Midbrain (tissue), 1 donor: ENCODE results near the gene CCR7.

Source experiments
- DNase-seq: peaks from one replicate; lab custom pipeline; 2025; lab: John Stamatoyannopoulos, UW

The CCR7 gene

DNA sequence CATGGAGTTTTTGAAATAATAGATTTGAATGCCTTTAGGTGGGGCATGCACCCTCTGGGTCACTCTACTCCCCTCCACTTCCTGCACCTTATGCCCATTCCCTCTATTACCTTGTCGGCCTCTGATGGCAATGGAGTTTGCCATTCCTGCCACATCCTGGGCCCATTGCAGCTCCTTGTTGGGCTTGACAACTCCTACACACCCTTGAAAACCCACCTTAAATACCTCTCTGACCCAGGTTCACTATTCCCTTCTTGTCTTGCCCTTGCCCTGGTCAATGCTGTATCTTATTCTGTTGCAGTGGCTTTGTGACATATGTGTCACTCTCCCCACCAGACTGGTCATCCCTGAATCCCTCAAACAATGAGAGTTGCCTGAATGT is 2.4 kb downstream of the CCR7 start:
- DNase-seq, result no peak

DNA sequence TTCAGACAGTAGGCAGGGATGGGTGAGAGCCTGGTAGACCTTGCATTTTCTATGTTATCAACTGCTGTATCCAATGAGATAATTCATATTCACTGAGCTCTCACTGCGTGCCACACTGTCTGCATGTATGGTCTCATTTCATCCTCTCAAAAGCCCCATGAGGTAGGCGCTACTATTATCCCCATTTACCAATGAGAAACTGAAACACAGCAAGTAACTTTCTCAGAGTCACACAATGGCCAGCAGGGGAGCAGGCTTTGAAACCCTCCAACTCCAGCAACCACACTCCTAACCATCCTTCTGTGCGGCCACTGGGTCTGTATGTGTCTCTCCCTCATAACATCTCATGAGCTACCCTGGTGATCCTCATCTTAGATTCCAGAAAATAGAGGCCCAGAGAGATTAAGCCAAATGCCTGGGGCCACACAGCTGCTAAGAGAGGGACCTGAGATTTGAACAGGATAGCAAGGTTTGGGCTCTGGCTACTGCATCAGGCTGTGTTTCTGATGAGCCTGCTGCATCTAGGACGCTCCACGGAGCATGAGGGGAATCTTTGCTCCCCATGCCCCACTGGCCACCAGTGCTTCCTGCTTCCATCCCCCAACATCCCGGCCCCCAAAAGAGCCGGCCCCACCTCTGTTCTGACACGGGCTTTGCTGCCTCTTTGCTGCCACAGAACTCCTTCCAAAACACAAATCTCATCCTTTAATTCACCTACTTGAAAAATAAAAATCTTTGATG is 3.2 kb downstream of the CCR7 start:
- DNase-seq, result no peak

DNA sequence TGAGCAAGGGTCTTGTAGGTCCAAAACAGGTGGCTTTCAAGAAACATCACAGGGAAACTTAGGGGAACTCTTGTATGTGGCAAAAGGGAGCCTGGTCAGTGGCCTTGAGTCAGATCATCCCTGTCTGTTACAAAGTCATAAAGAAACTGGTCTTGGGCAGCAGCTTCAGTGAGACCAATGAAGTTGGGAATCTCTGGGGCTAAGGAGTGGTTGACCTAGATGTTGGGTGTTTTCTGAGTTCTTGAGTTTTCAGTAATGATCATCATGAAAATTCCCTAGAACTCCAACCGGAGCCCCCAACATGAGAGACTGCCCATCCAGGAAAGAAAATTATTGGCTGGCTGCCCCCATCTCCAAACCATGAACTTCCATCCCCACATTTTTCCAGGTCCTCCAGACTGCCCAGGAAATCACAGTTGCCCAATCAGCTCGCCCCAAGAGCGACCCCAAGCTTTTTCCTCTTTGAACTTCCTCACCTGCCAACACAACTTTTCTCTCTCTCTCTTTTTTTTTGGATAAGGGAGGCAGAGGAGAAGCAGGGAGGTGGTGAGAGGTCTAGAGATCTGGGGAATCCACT is 3.9 kb downstream of the CCR7 start:
- no peak for DNase-seq

DNA sequence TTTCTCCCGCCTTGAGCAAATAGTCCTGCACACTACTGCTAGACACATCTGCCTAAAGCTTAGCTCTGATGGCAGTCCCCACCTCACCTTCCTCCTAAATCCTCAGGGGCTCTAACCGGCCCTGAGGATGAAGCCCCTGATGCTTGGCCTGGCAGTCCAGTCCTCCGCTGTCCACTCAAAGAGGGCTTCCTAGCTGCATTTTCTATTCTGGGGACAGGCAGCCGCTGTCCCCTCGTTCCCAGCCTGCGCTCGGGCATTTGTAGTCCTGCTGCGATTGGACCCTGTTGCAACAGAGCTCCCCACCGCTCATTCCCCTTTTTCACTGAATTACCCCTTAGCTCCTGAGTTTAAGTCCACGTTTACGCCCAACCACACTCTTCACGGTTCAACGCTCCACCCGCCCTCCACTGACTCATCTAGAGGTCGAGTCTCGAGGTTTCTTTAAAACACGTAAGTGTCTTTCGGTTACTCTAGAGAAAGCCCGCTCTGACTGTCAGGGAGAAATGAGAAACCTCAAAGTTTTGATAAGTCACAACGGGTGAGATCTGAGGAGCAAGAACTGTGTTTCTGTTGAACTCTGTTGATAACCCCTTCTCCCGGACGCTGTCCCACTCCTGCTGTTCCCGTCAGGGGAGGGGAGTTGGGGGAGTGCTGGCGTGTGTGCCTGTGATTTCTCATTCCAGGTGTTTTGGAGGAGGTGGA is 4.5 kb downstream of the CCR7 start:
- DNase-seq, result no peak

DNA sequence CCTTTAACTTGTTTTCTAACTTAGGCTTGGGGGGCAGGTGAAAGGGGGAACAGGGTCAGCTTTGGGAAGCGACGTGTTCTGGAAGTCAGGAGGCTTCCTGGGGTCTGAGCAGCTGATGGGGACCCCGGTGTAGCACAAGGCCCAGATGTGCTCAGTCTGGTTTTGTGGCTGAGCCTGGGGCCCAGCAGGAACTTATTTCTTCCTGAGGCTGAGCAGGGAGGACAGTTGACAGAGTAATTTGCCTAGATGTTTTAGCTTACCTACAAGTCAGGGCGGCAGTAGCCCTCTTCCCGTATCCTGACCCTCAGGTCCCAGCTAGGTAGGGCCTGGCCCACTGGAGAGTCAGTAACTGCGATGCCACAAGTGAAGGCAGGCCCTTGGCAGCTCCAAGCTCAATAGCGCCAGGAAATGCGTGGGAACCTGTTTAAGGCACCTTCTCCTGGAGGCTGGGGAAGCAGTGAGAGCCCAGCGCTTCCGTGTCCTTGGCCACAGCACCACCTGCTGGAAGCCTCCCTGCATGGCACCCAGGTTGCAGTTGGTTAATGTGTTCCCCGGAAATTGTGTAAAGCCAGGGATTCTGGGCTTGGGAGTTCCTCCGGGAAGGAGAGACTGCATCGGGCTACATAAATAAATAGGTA is 5.2 kb downstream of the CCR7 start:
- peak; percentile 82 for DNase-seq

DNA sequence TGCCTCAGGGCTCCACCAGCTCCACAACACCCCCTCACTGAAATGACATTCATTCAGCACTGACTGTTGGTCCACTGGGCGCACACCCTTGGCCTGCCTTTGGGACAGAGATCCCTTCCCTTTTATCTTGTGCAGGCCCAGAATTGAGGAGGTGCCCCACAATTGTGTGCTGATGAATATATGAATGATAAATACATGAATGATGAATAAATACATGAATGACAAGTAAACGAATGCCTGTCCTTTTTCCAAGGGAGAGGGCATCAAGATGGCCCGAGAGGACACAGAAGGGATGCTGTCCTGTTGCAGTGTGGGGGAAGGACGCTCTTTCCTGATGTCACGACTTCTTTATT is 5.7 kb downstream of the CCR7 start:
- no peak for DNase-seq

DNA sequence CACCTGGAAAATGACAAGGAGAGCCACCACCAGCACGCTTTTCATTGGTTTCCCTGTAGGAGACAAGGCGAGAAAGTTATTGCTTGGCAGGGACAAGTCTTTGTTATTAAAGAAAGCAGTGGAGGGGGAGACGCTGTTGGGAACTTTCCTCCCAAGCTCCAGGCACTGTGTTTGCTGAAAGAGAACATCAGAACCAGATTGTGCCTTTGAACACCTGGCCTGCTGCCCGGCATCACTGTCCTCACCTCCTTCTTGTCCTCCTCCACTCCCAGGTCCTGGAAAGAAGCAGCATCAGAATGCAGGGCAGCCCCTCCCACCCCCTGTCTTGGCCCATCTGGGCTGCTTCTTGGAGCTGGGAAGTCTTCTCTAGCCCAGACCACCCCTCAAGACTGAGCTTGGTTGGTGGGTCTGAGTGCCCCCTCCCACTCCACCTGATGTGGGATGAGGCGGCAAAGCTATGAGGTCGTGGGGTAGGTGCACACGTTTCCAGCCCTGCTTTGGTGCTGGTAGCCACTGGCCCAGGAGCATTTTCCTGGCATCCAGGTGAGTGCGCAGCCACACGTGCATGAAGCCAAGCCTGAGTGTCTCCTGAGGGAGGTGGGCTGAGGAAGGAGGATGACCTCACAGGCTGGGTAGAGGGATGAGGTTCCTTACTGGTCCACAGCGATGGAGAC is 6.2 kb downstream of the CCR7 start:
- DNase-seq, result no peak

DNA sequence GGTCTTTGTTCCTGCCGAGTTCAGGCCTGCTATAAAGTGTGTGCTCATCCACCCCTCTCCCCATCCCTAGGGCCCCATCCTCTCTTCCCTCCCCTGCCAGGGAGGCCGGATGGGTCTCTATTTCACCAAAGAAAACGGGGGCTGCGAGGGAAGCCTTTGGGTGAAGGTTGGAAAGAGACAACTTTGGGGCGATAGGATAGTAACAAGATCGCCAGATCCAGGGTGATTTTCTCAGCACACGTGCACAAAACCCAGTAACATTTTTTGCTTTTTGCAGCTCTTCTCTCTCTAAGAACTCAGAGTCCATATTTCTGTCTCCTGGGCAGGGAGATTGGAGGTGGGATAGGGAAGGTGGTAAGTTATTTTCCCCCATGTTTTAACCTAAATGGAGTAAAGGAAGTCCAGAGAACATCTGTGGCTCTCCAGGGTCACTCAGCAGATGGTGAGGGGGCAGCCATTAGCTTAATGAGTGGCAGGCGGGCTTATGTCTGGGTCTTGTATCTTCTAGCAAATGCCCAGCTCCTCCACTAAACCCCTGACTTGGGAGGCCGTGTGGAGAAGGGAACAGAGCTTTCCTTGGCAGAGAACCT is 6.9 kb downstream of the CCR7 start:
- no peak for DNase-seq

DNA sequence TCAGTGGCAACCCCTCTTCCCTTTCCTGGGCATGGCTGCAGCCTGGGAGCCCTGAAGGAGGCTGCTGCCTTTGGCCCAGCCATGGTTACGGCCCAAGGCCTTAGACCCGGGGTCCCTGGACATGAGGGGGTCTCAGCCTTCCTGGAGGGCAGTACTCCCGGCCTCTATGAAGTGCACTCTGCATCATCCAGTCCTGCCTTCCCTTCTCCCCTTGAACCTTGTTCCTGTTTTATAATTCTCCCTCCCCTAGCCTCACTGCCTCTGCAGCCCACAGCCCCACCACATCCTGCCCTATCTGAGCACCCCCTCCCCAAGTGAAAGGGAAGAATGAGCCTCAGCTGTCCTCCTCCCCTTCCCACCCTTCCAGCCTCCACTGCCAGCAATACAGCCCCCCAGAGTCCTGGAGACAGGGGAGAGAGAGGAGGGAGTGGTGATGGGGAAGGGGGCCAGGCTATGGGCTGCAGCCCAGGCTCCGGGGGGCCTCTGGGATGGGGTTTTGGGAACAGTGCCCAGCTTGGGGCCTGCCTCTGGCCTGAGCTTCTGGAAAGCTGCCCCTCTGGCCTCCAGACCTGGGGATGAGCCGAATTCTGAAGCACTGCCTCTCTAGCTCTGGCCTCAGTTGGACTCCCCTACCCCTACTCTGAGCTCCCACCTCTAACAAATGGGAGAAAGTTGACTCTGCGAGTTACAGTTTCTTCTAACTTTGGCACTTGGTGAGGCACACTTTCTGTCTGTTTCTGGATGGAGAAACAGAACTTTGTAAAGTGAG is 7.6 kb downstream of the CCR7 start:
- DNase-seq, result no peak

DNA sequence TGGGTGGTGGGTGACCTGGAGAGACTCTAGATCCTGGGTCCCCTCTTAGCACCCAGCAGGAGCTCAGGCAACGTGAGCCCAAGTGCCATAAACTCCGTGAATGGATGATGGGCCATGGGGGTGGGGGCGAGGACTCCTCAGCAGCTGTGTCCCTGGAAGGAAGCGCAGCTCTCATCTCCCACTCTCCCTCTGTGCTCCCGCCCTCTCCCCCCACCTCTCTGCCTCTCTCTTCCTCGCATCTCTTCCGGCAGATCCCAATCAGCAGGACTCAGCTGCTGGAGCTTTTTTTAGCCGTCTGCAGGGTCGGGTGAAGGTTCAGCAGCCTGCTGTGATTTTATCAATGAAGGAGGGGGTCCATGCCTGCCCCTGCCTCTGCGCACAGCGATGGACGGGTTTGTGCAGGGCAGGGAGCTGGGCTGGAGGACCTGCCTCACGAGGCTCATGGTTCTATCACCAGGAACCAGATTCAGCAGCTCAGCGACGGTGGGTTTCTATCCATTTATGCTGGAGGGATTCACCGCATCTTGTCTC is 8.3 kb downstream of the CCR7 start:
- DNase-seq, result no peak

DNA sequence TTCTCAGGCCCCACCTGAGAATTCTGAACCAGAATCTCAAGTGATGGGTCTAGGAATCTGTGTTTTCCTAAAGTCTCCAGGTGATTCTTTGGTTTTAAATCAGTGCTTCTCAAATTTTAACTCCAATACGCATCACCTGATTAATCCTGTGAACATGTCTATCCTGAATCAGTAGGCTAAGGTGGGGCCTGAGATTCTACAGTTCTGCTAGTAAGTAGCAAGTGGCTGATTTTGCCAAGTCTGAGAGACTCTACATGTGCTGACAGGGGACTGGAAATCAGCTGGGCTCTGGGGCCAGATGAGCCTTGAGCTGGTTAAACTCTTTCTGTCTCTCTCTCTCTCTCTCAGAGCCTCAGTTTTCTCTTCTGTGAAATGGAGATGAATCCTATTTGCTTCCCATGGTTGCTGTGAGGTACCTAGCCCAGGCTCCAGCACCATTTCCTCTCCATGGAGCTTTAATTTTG is 9.0 kb downstream of the CCR7 start:
- DNase-seq, result no peak

DNA sequence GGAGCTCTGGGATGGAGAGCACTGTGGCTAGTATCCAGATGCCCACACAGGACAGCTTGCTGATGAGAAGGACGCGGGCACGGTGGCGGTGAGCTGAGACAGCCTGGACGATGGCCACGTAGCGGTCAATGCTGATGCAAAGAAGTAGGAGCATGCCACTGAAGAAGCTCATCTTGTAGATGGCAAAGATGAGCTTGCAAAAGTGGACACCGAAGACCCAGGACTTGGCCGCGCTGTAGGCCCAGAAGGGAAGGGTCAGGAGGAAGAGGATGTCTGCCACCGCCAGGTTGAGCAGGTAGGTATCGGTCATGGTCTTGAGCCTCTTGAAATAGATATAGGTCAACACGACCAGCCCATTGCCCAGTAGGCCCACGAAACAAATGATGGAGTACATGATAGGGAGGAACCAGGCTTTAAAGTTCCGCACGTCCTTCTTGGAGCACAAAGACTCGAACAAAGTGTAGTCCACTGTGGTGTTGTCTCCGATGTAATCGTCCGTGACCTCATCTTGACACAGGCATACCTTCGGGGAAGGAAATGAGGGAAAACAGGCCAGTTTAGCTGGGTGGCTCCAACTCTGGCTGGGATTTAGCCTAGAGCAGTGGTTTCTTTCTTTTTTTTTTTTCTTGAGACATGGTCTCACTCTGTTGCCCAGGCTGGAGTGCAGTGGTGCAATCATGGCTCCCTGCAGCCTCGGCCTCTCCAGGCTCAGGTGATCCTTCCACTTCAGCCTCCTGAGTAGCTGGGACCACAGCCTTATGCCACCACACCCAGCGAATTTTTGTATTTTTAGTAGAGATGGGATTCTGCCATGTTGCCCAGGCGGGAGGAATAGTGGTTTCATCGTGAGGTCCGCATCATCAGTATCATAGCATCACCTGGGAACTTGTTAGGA is 9.7 kb downstream of the CCR7 start:
- DNase-seq, result no peak

DNA sequence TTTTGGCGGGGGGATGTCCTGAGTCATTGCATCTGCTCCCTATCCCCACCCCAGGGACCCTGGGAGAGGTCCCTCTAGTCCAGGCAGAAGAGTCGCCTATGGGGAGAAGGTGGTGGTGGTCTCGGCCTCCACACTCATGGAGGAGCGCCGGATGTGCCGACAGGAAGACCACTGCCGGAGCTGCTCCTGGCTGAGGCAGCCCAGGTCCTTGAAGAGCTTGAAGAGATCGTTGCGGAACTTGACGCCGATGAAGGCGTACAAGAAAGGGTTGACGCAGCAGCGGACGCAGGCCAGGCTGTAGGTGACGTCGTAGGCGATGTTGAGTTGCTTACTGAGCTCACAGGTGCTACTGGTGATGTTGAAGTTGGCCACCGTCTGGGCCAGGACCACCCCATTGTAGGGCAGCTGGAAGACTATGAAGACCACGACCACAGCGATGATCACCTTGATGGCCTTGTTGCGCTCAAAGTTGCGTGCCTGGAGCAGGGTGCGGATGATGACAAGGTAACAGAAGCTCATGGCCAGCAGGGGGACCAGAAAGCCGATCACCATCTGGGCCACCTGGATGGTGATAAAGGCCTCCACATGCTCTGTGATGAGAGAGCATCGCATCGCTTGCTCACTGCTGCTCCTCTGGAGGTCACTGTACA is 10.5 kb downstream of the CCR7 start:
- DNase-seq, result no peak

DNA sequence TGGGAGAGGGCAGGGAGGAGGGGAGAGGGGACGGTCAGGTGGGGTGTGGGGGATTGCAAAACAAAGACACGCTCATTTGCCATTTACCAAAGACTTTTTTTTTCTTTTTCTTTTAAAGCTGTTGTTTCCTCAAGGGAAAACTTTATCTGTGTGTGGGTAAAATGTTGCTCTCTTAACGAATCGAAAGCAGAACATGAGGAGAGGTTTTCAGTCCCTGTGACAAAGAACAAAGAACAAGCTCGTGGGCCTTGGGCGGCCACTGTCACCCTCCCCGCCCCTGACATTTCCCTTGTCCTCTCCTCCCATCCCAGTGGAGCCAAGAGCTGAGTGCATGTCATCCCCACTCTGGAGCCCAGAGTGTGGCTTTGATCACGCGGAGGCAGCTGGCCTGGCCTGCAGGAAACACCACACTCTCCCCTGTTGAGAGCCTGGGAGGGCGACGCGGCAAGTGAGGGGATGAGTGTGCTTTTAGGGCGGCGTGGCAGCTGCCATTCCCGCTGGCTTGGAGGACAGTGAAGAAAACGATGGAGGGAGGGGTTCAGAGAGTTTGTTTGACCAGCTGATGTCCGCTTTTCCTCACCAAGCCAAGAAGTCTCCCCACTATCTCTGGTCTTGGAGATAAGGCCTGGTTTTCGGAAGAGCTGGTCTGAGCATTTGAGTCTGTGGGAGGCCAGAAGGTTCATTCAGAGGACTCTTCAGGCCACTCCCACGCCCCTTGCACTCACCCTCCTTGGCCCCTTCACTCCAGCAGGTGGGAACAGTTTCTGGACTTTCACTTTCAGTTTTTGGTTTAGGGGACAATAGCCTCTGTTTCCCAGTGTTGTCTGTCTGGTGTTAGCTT is 11.4 kb downstream of the CCR7 start:
- DNase-seq, result peak; percentile 72

DNA sequence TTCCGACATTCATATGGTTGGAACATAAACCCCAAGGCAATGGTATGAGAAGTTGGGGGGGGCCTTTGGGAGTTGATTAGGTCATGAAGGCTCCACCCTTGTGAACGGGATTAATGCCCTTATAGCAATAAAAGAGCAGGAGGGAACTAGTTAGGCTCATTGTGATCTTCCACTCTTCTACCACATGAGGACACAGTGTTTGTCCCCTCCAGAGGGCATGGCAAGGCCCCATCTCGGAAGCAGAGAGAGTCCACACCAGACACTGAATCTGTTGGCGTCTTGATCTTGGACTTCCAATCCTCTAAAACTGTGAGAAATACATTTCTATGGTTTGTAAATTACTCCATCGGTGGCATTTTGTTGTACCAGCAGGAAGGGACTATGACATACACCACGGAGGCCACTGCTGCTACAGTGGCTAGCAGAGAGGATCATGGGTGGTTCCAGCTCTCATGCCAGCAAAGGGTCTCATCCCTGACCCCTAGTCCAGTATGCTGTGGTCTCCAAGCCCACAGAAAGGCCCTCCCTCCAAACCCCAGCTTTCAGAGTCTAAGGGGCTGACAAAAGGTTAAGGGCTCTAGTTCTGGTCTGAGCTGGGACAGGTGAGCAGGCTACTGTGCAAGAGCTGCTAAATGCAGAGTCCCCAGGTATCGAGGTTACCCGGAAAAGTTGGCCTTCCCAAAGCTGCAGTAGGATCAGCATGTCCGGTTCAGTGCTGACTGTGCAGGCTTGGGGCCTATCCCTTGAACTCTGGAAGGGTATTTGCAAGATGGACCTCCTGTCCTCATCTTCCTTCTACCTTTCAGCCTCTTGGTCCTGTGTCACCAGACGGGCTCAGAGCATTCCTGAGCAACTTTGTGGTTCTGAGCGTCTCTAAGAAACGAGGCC is 12.2 kb downstream of the CCR7 start:
- DNase-seq, result no peak

DNA sequence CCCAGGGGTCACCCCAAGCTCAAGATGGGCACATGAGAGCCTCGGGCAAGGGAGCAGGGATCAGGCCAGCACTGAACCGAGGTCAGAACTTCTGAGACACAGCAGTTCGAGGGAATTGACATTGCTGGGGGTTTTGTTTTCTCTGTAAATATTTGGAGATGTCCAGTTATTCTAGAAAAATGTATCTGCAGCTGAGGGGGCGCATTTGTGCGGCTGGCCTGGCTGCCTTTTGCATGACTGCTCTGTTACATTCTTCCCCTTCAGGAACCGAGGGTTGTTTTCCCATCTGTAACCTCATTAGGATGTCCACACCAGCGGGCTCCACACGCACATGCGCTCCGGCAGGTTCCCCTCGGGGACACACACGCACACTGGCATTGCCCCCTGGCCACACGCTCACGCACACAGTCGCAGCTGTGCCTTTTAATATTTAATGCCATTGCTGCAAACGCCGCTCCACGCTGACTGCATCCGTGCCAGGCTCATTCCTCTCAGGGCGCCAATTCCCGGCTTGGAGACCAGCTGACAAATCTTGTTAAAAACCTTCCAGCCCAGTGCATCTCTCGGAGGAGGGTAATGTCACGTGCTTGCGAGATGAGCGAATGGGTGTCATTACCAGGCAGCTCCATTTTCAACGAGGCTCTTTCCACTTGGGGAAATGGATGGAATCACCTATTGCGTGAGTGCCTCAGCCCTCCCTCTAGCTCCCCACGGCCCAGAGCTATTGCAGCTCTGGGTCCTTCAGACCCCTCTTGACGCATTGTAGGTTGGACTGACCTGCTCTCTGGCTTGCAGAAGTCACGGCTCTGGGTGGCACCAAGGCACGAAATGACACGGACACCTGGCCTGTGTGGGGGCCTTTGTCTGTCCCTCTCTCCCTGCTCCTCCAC is 13.1 kb downstream of the CCR7 start:
- no peak for DNase-seq
